Mucosa of rectum (tissue), 2 donors: Measurements from ENCODE around the gene WNT7A.

Experiments
- H3K27ac ChIP-seq, 2 donors: one replicate each; pipeline ENCODE4 v1.7.0; 2013; ENCODE audit warnings: inconsistent platforms in 2 of 2, low read depth in 2 of 2, low read length in 2 of 2
- H3K27me3 ChIP-seq, 2 donors: one replicate each; pipeline ENCODE4 v1.7.0; 2013; ENCODE audit warnings: low read length in 2 of 2; ENCODE audit not compliant: control insufficient read depth in 2 of 2, insufficient read depth in 2 of 2
- H3K36me3 ChIP-seq, 2 donors: one replicate each; pipeline ENCODE4 v1.7.0; 2013; ENCODE audit warnings: low read length in 2 of 2; ENCODE audit not compliant: control insufficient read depth in 2 of 2, insufficient read depth in 2 of 2
- H3K4me1 ChIP-seq, 2 donors: one replicate each; pipeline ENCODE4 v1.7.0; 2013; ENCODE audit warnings: low read length in 2 of 2, mild to moderate bottlenecking in 1 of 2; ENCODE audit not compliant: control insufficient read depth in 2 of 2, insufficient read depth in 2 of 2
- H3K4me3 ChIP-seq, 2 donors: one replicate each; pipeline ENCODE4 v1.7.0; 2013; ENCODE audit warnings: low read length in 2 of 2
- H3K9ac ChIP-seq, 2 donors: one replicate each; pipeline ENCODE4 v1.7.0; 2013; ENCODE audit warnings: low read length in 2 of 2, low read depth in 1 of 2, mild to moderate bottlenecking in 1 of 2
- H3K9me3 ChIP-seq, 2 donors: one replicate each; pipeline ENCODE4 v1.7.0; 2013; ENCODE audit warnings: low read length in 2 of 2; ENCODE audit not compliant: control insufficient read depth in 2 of 2
- donor health status: healthy.
- donor health status: Normal muscosa, but diverticular disease.

The WNT7A gene

GRCh38 chr3:13788522-13789424, 91.1 kb downstream of the WNT7A start:
- Histone ChIP-seq H3K4me1 (no peaks in the 10 kb centered on the region), H3K36me3 (no peaks in the 10 kb centered on the region), H3K27me3 (peaks cover 0 to 2% of the 10 kb centered on the region in 2 donors), H3K9ac (no peak overlapping the region), H3K4me3 (no peak overlapping the region), H3K27ac (no peak overlapping the region), H3K9me3 (no peaks in the 10 kb centered on the region)

GRCh38 chr3:13787533-13788132, 92.2 kb downstream of the WNT7A start:
- no peak overlapping the region for H3K27ac ChIP-seq
- no peak overlapping the region for H3K9ac ChIP-seq
- H3K36me3 ChIP-seq, result no peaks in the 10 kb centered on the region
- H3K27me3 ChIP-seq, result peaks cover 0 to 2% of the 10 kb centered on the region in 2 donors
- no peaks in the 10 kb centered on the region for H3K4me1 ChIP-seq
- H3K4me3 ChIP-seq, result no peak overlapping the region
- no peaks in the 10 kb centered on the region for H3K9me3 ChIP-seq

GRCh38 chr3:13786811-13787210, 93.1 kb downstream of the WNT7A start:
- H3K36me3 ChIP-seq, result no peaks in the 10 kb centered on the region

GRCh38 chr3:13785853-13786436, 93.9 kb downstream of the WNT7A start:
- H3K4me1 ChIP-seq, result no peaks in the 10 kb centered on the region
- no peaks in the 10 kb centered on the region for H3K36me3 ChIP-seq
- no peak overlapping the region for H3K9ac ChIP-seq
- no peaks in the 10 kb centered on the region for H3K9me3 ChIP-seq
- H3K4me3 ChIP-seq, result no peak overlapping the region
- H3K27me3 ChIP-seq, result peaks cover 0 to 2% of the 10 kb centered on the region in 2 donors
- H3K27ac ChIP-seq, result no peak overlapping the region

More at GRCh38 chr3:13786811-13787210, 93.1 kb downstream of the WNT7A start:
- Histone ChIP-seq H3K4me3 (no peak overlapping the region), H3K9ac (no peak overlapping the region), H3K9me3 (no peaks in the 10 kb centered on the region), H3K27ac (no peak overlapping the region), H3K4me1 (no peaks in the 10 kb centered on the region), H3K27me3 (peaks cover 0 to 2% of the 10 kb centered on the region in 2 donors)

GRCh38 chr3:13785351-13785750, 94.5 kb downstream of the WNT7A start:
- Histone ChIP-seq H3K27ac (no peak overlapping the region), H3K9ac (no peak overlapping the region), H3K4me3 (no peak overlapping the region), H3K4me1 (no peaks in the 10 kb centered on the region), H3K36me3 (no peaks in the 10 kb centered on the region), H3K27me3 (peaks cover 0 to 2% of the 10 kb centered on the region in 2 donors), H3K9me3 (no peaks in the 10 kb centered on the region)

GRCh38 chr3:13783476-13783875, 96.4 kb downstream of the WNT7A start:
- Histone ChIP-seq H3K4me1 (no peaks in the 10 kb centered on the region), H3K27me3 (peaks cover 0 to 5% of the 10 kb centered on the region in 2 donors), H3K9me3 (no peaks in the 10 kb centered on the region), H3K27ac (no peak overlapping the region), H3K9ac (no peak overlapping the region), H3K36me3 (no peaks in the 10 kb centered on the region), H3K4me3 (no peak overlapping the region)

- no peak overlapping the region for H3K9ac ChIP-seq
- no peaks in the 10 kb centered on the region for H3K9me3 ChIP-seq
- peaks cover 0 to 5% of the 10 kb centered on the region in 2 donors for H3K27me3 ChIP-seq
- no peak overlapping the region for H3K4me3 ChIP-seq
- H3K27ac ChIP-seq, result no peak overlapping the region
- no peaks in the 10 kb centered on the region for H3K36me3 ChIP-seq
- no peaks in the 10 kb centered on the region for H3K4me1 ChIP-seq
These were observed 97.4 kb downstream of the WNT7A start for GRCh38 chr3:13782501-13782900.

GRCh38 chr3:13781417-13781816, 98.5 kb downstream of the WNT7A start:
- H3K27ac ChIP-seq, result no peak overlapping the region

GRCh38 chr3:13780432-13781176, 99.3 kb downstream of the WNT7A start:
- H3K9ac ChIP-seq, result no peak overlapping the region
- H3K4me3 ChIP-seq, result no peak overlapping the region
- no peak overlapping the region for H3K27ac ChIP-seq
- peaks cover 3 to 4% of the 10 kb centered on the region in 2 donors for H3K27me3 ChIP-seq
- no peaks in the 10 kb centered on the region for H3K36me3 ChIP-seq
- H3K4me1 ChIP-seq, result no peaks in the 10 kb centered on the region
- H3K9me3 ChIP-seq, result no peaks in the 10 kb centered on the region

More at GRCh38 chr3:13781417-13781816, 98.5 kb downstream of the WNT7A start:
- Histone ChIP-seq H3K4me1 (no peaks in the 10 kb centered on the region), H3K9me3 (no peaks in the 10 kb centered on the region), H3K36me3 (no peaks in the 10 kb centered on the region), H3K9ac (no peak overlapping the region), H3K4me3 (no peak overlapping the region), H3K27me3 (peaks cover 2 to 4% of the 10 kb centered on the region in 2 donors)
